ENCODE data around the gene TNKS2. TPM values are rescaled to one million over a fixed set of nuclear protein-coding genes. Genes with fewer than 3 reads are reported as not detected.

TNKS2 gene
- total and polyA plus RNA-seq, 10 donors = 12.4 to 78.2 (median 55.6) TPM

GRCh38 chr10:91774571-91774970, 23.7 kb upstream of the TNKS2 start:
- H3K4me3 ChIP-seq = no peak overlapping the region
- 90 to 100% (median 96%) methylated on average over 2 of the region's 2 CpGs for WGBS, 5 donors
- intact Hi-C loops (cut with DNase I; ENCODE audit: low total_unique reads) = no loop called here

DNA sequence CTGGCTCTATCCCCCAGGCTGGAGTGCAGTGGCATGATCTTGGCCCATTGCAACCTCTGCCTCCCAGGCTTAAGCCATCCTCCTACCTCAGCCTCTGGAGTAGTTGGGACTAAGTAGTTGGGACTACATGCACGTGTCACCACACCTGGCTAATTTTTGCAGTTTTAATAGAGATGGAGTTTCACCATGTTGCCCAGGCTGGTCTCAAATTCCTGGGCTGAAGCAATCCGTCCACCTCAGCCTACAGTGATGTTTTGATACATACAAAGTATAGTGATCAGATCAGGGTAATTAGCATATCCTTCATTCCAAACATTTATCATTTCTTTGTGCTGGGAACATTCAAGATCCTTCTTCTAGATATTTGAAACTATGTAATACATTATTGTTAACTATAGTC, 22.5 kb upstream of the TNKS2 start:
- no peaks in the 10 kb centered on the region for H3K9me3 ChIP-seq
- no peaks in the 10 kb centered on the region for H3K4me1 ChIP-seq
- no peak for TF ChIP-seq POLR2AphosphoS5 (IDR thresholded peaks at IDR 0.05)
- TF ChIP-seq, protein P1, sequence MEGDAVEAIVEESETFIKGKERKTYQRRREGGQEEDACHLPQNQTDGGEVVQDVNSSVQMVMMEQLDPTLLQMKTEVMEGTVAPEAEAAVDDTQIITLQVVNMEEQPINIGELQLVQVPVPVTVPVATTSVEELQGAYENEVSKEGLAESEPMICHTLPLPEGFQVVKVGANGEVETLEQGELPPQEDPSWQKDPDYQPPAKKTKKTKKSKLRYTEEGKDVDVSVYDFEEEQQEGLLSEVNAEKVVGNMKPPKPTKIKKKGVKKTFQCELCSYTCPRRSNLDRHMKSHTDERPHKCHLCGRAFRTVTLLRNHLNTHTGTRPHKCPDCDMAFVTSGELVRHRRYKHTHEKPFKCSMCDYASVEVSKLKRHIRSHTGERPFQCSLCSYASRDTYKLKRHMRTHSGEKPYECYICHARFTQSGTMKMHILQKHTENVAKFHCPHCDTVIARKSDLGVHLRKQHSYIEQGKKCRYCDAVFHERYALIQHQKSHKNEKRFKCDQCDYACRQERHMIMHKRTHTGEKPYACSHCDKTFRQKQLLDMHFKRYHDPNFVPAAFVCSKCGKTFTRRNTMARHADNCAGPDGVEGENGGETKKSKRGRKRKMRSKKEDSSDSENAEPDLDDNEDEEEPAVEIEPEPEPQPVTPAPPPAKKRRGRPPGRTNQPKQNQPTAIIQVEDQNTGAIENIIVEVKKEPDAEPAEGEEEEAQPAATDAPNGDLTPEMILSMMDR (IDR thresholded peaks at IDR 0.05 in 8 of 11, conservative IDR thresholded peaks at IDR 0.05 in 3 of 11) = no peak
- no peak for TF ChIP-seq POLR2A (IDR thresholded peaks at IDR 0.05)
- DNase-seq = no peak
- WGBS, 5 donors = 74 to 95% (median 85%) methylated on average over 2 of the region's 2 CpGs
- no peaks in the 10 kb centered on the region for H3K36me3 ChIP-seq
- intact Hi-C loops (cut with DNase I; ENCODE audit: low total_unique reads) = no loop called here
- H3K27ac ChIP-seq = no peak overlapping the region
- peaks cover 0 to 7% (median 0%) of the 10 kb centered on the region in 7 donors for H3K27me3 ChIP-seq (replicated peaks in 1 of 7)
- no peak overlapping the region for H3K4me3 ChIP-seq

More at GRCh38 chr10:91774571-91774970, 23.7 kb upstream of the TNKS2 start:
- TF ChIP-seq POLR2AphosphoS5 (IDR thresholded peaks at IDR 0.05) (no peak), POLR2A (IDR thresholded peaks at IDR 0.05) (no peak)
- TF ChIP-seq, protein P1 (IDR thresholded peaks at IDR 0.05 in 8 of 11, conservative IDR thresholded peaks at IDR 0.05 in 3 of 11) = no peak
- no peaks in the 10 kb centered on the region for H3K36me3 ChIP-seq
- H3K27ac ChIP-seq = no peak overlapping the region
- no peak for DNase-seq
- no peaks in the 10 kb centered on the region for H3K9me3 ChIP-seq
- H3K4me1 ChIP-seq = no peaks in the 10 kb centered on the region
- H3K27me3 ChIP-seq (replicated peaks in 1 of 7) = peaks cover 0 to 7% (median 0%) of the 10 kb centered on the region in 7 donors

DNA sequence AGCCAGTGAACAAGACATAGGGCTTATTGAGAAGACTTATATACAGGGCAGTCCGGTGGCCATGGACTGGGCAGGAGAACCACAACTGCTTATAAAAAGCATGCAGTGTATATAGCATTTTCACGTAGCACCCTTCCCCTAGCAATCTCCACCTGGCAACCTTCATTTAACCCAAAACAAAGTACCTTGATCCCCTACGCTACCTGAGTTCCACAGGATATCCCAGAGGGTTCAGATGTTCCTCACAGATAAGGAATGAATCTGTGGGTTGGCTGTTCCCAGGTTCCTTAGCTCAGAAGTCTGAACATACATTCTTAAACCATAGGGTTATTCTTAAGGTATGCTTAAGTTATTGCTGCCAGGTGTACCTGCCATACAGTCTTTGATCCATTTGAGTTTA, 22.0 kb upstream of the TNKS2 start:
- Histone ChIP-seq H3K4me1 (no peaks in the 10 kb centered on the region), H3K9me3 (no peaks in the 10 kb centered on the region), H3K27ac (no peak overlapping the region), H3K36me3 (no peaks in the 10 kb centered on the region), H3K27me3 (replicated peaks in 1 of 7) (peaks cover 0 to 7% (median 0%) of the 10 kb centered on the region in 7 donors), H3K4me3 (no peak overlapping the region)
- TF ChIP-seq POLR2AphosphoS5 (IDR thresholded peaks at IDR 0.05) = no peak
- TF ChIP-seq, protein P1 (IDR thresholded peaks at IDR 0.05 in 8 of 11, conservative IDR thresholded peaks at IDR 0.05 in 3 of 11) = no peak
- no peak for TF ChIP-seq POLR2A (IDR thresholded peaks at IDR 0.05)
- WGBS, 5 donors = 87 to 96% (median 90%) methylated on average over 3 of the region's 3 CpGs
- no peak for DNase-seq
- intact Hi-C loops (cut with DNase I; ENCODE audit: low total_unique reads) = no loop called here

DNA sequence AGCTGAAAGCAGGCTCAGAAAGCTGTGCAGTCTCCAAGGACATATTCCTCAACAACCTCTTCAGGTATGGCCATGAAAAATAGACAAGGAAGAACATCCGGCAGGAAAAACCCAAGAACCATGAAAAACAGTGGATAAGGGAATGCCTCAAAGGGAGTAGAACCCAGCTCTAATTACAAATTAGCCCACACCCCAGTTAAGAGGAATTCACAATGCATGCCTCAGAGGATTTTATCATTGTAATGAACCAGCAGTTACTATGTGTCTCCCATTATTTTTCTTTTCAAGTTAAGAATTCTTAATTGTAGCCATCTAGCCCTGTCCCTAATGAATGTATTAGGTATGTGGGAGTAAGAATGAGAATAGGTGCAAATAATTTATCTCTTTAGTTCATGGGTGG, 19.7 kb upstream of the TNKS2 start:
- H3K36me3 ChIP-seq = no peaks in the 10 kb centered on the region
- WGBS, 5 donors = 94 to 95% (median 94%) methylated on average over 1 of the region's 1 CpG
- no peak overlapping the region for H3K27ac ChIP-seq
- H3K4me1 ChIP-seq = no peaks in the 10 kb centered on the region
- intact Hi-C loops (cut with DNase I; ENCODE audit: low total_unique reads) = no loop called here
- H3K4me3 ChIP-seq = no peak overlapping the region
- no peak for DNase-seq
- H3K27me3 ChIP-seq (replicated peaks in 1 of 7) = peaks cover 0 to 7% (median 0%) of the 10 kb centered on the region in 7 donors
- TF ChIP-seq POLR2AphosphoS5 (IDR thresholded peaks at IDR 0.05) = no peak
- TF ChIP-seq POLR2A (IDR thresholded peaks at IDR 0.05) = no peak
- TF ChIP-seq, protein P1 (IDR thresholded peaks at IDR 0.05 in 8 of 11, conservative IDR thresholded peaks at IDR 0.05 in 3 of 11) = no peak
- no peaks in the 10 kb centered on the region for H3K9me3 ChIP-seq
